Activated CD4-positive, alpha-beta T cell treated with anti-CD3 and anti-CD28 coated beads, Interleukin-2, amount 10 ng/mL, durations not matched to agents 24 days and 14 days (primary cell): ENCODE measurements around the gene ISOC2. TPM values are rescaled to one million over a fixed set of nuclear protein-coding genes. Genes with fewer than 3 reads are reported as not detected.

ENCODE experiments used
- DNase-seq: peaks from one replicate; pipeline ENCODE4 v3.0.0; 2022
- H3K27ac Mint-ChIP-seq: one replicate; pipeline ENCODE4 v1.8.0; 2022; ENCODE audit warnings: mild to moderate bottlenecking, mixed read lengths
- H3K27me3 Mint-ChIP-seq: one replicate; pipeline ENCODE4 v1.8.0; 2022; ENCODE audit warnings: mixed read lengths
- H3K36me3 Mint-ChIP-seq: one replicate; pipeline ENCODE4 v1.8.0; 2022; ENCODE audit warnings: low read depth, mild to moderate bottlenecking, mixed read lengths
- H3K4me1 Mint-ChIP-seq: one replicate; pipeline ENCODE4 v1.8.0; 2021; ENCODE audit warnings: mixed read lengths
- H3K4me3 Mint-ChIP-seq: one replicate; pipeline ENCODE4 v1.8.0; 2022; ENCODE audit warnings: mild to moderate bottlenecking, moderate library complexity, mixed read lengths
- H3K9me3 Mint-ChIP-seq: one replicate; pipeline ENCODE4 v1.8.0; 2021; ENCODE audit warnings: mixed read lengths
- intact Hi-C: fragments of 100-400 bp; cut with micrococcal nuclease; formaldehyde crosslinking; loops from one replicate; pipeline ENCODE4 v1.15.1; 2023
- total RNA-seq: library from RNA; stranded (reverse); gene quantifications from 2 replicates; pipeline ENCODE4 v1.2.3, GENCODE V29; 2022

ISOC2 gene
- total RNA-seq, 1 donor from 2014 or later = 35.2 TPM

- no peak for DNase-seq
- intact Hi-C loops = loop anchor here (5.0 kb wide), 1 partner anchor 1016 kb away; the partner anchor contains the start of gene LENG9
- peak overlapping the region; percentile 15 for H3K27ac Mint-ChIP-seq
- peaks cover 23% of the 10 kb centered on the region for H3K4me1 Mint-ChIP-seq
- H3K27me3 Mint-ChIP-seq = no peaks in the 10 kb centered on the region
- H3K4me3 Mint-ChIP-seq = peak overlapping the region; percentile 91
- peaks cover 3% of the 10 kb centered on the region for H3K36me3 Mint-ChIP-seq
- H3K9me3 Mint-ChIP-seq = no peaks in the 10 kb centered on the region
These were observed 16.5 kb upstream of the ISOC2 start for GRCh38 chr19:55477905-55478304.

- H3K9me3 Mint-ChIP-seq = no peaks in the 10 kb centered on the region
- DNase-seq = peak; percentile 99
- peak within 1 kb of the TSS; percentile 96 for H3K27ac Mint-ChIP-seq
- peak within 1 kb of the TSS; percentile 93 for H3K4me3 Mint-ChIP-seq
- H3K27me3 Mint-ChIP-seq = no peaks in the 10 kb centered on the region
- intact Hi-C loops = loop anchor here (1.0 to 5.0 kb wide), 5 partner anchors 9 to 1014 kb away; partner anchors contain the start of genes FIZ1, ISOC2, LENG9 and NAT14
- H3K4me1 Mint-ChIP-seq = peaks cover 23% of the 10 kb centered on the region
- peaks cover 3% of the 10 kb centered on the region for H3K36me3 Mint-ChIP-seq
These were observed 14.8 kb upstream of the ISOC2 start, which contains the start of gene ZNF628 for GRCh38 chr19:55476100-55476775. Gene ZNF628 (plus strand): TSS chr19:55476617. CDS start chr19:55479911, 3,294 bp downstream.

GRCh38 chr19:55474269-55475265, 13.1 kb upstream of the ISOC2 start:
- no peak overlapping the region for H3K27ac Mint-ChIP-seq
- peak overlapping the region; percentile 93 for H3K4me3 Mint-ChIP-seq
- no peak for DNase-seq
- intact Hi-C loops = loop anchor here (5.0 kb wide), 1 partner anchor 1012 kb away; the partner anchor contains the start of gene LENG9
- no peaks in the 10 kb centered on the region for H3K36me3 Mint-ChIP-seq
- peaks cover 23% of the 10 kb centered on the region for H3K4me1 Mint-ChIP-seq
- H3K9me3 Mint-ChIP-seq = no peaks in the 10 kb centered on the region
- no peaks in the 10 kb centered on the region for H3K27me3 Mint-ChIP-seq

- Mint-ChIP-seq H3K4me3 (no peak overlapping the region), H3K9me3 (no peaks in the 10 kb centered on the region)
- intact Hi-C loops = no loop called here
These were observed 12.0 kb upstream of the ISOC2 start for GRCh38 chr19:55473225-55474012.

GRCh38 chr19:55472463-55472862, 11.0 kb upstream of the ISOC2 start:
- Mint-ChIP-seq H3K4me1 (peaks cover 9% of the 10 kb centered on the region), H3K27ac (no peak overlapping the region), H3K9me3 (no peaks in the 10 kb centered on the region), H3K27me3 (no peaks in the 10 kb centered on the region), H3K36me3 (no peaks in the 10 kb centered on the region), H3K4me3 (no peak overlapping the region)
- intact Hi-C loops = no loop called here
- DNase-seq = no peak

More at GRCh38 chr19:55473225-55474012, 12.0 kb upstream of the ISOC2 start:
- Mint-ChIP-seq H3K4me1 (peaks cover 15% of the 10 kb centered on the region), H3K27ac (no peak overlapping the region), H3K36me3 (no peaks in the 10 kb centered on the region), H3K27me3 (no peaks in the 10 kb centered on the region)
- DNase-seq = no peak

GRCh38 chr19:55471266-55471665, 9.8 kb upstream of the ISOC2 start:
- no peak overlapping the region for H3K4me3 Mint-ChIP-seq

GRCh38 chr19:55468054-55468393, 6.6 kb upstream of the ISOC2 start:
- peaks cover 2% of the 10 kb centered on the region for H3K4me1 Mint-ChIP-seq
- intact Hi-C loops = no loop called here
- H3K27ac Mint-ChIP-seq = no peak overlapping the region
- H3K27me3 Mint-ChIP-seq = no peaks in the 10 kb centered on the region
- no peaks in the 10 kb centered on the region for H3K9me3 Mint-ChIP-seq
- no peaks in the 10 kb centered on the region for H3K36me3 Mint-ChIP-seq
- no peak overlapping the region for H3K4me3 Mint-ChIP-seq
- DNase-seq = no peak

More at GRCh38 chr19:55471266-55471665, 9.8 kb upstream of the ISOC2 start:
- H3K27ac Mint-ChIP-seq = no peak overlapping the region
- H3K9me3 Mint-ChIP-seq = no peaks in the 10 kb centered on the region
- peaks cover 9% of the 10 kb centered on the region for H3K4me1 Mint-ChIP-seq
- H3K36me3 Mint-ChIP-seq = no peaks in the 10 kb centered on the region
- no peaks in the 10 kb centered on the region for H3K27me3 Mint-ChIP-seq
- intact Hi-C loops = no loop called here
- no peak for DNase-seq

GRCh38 chr19:55467236-55468053, 6.0 kb upstream of the ISOC2 start:
- peak; percentile 93 for DNase-seq
- intact Hi-C loops = loop anchor here (1.0 kb wide), 2 partner anchors 37 to 164 kb away; no protein-coding TSS in a partner anchor
- Mint-ChIP-seq H3K36me3 (no peaks in the 10 kb centered on the region), H3K27me3 (no peaks in the 10 kb centered on the region), H3K4me1 (peaks cover 6% of the 10 kb centered on the region), H3K4me3 (no peak overlapping the region), H3K9me3 (no peaks in the 10 kb centered on the region), H3K27ac (no peak overlapping the region)

GRCh38 chr19:55466241-55466614, 4.8 kb upstream of the ISOC2 start:
- no peak for DNase-seq
- H3K36me3 Mint-ChIP-seq = no peaks in the 10 kb centered on the region
- peaks cover 12% of the 10 kb centered on the region for H3K4me1 Mint-ChIP-seq
- intact Hi-C loops = no loop called here
- H3K4me3 Mint-ChIP-seq = no peak overlapping the region
- H3K27me3 Mint-ChIP-seq = no peaks in the 10 kb centered on the region
- H3K27ac Mint-ChIP-seq = no peak overlapping the region
- no peaks in the 10 kb centered on the region for H3K9me3 Mint-ChIP-seq

- Mint-ChIP-seq H3K27ac (no peak overlapping the region), H3K36me3 (no peaks in the 10 kb centered on the region), H3K4me3 (no peak overlapping the region), H3K27me3 (no peaks in the 10 kb centered on the region), H3K9me3 (no peaks in the 10 kb centered on the region), H3K4me1 (peaks cover 16% of the 10 kb centered on the region)
- intact Hi-C loops = no loop called here
- no peak for DNase-seq
These were observed 4.2 kb upstream of the ISOC2 start for GRCh38 chr19:55465460-55466240.

GRCh38 chr19:55464662-55465054, 3.2 kb upstream of the ISOC2 start, which contains the start of gene C19orf85:
Gene C19orf85 (minus strand): TSS chr19:55464751. CDS start chr19:55464554, 197 bp downstream.
- Mint-ChIP-seq H3K27me3 (no peaks in the 10 kb centered on the region), H3K36me3 (no peaks in the 10 kb centered on the region), H3K4me1 (peaks cover 18% of the 10 kb centered on the region), H3K27ac (no peak within 1 kb of the TSS), H3K9me3 (no peaks in the 10 kb centered on the region), H3K4me3 (no peak within 1 kb of the TSS)
- no peak for DNase-seq
- intact Hi-C loops = no loop called here

- H3K9me3 Mint-ChIP-seq = no peaks in the 10 kb centered on the region
- H3K36me3 Mint-ChIP-seq = no peaks in the 10 kb centered on the region
- H3K4me1 Mint-ChIP-seq = peaks cover 18% of the 10 kb centered on the region
- intact Hi-C loops = no loop called here
- no peak for DNase-seq
- H3K27me3 Mint-ChIP-seq = no peaks in the 10 kb centered on the region
- no peak overlapping the region for H3K27ac Mint-ChIP-seq
- no peak overlapping the region for H3K4me3 Mint-ChIP-seq
These were observed 2.7 kb upstream of the ISOC2 start for GRCh38 chr19:55464039-55464661.
